ENCODE measurements around the gene OLR1.

- no peak for TF ChIP-seq CTCF (IDR thresholded peaks at IDR 0.05)
- TF ChIP-seq POLR2A (IDR thresholded peaks at IDR 0.05; ENCODE audit: low read depth) = no peak
- no peak for TF ChIP-seq EP300 (IDR thresholded peaks at IDR 0.05)
- peak in 1 of 2 donors; percentile 42 for TF ChIP-seq POLR2AphosphoS5 (IDR thresholded peaks at IDR 0.05)
Observed at GRCh38 chr12:10182354-10183049, 10.6 kb upstream of the OLR1 start.

Measured in esophagus muscularis mucosa (tissue), 4 donors.